ENCODE measurements around the gene SLC4A1.

DNA sequence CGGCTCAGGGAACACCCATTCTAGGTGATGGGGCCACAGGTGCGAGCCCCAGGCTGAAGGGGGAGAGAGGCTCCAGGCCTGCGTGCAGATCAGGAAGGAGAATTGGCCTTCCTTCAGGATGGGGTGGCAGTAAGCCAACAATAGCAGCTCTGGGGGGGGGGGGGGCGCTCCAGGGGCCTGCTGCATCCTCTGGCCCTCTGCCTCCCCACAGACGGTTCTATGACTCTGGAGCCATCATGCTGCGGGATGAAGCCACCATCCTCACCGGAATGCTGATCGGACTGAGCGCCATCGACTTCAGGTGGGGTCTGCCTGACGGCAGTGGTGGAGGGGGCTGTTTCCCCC, 46.6 kb upstream of the SLC4A1 start:
- TF ChIP-seq POLR2A (IDR thresholded peaks at IDR 0.05; ENCODE audit: low read length) (no peak), CHD4 (IDR thresholded peaks at IDR 0.05; ENCODE audit: borderline replicate concordance) (no peak)
- TF ChIP-seq, protein P1, sequence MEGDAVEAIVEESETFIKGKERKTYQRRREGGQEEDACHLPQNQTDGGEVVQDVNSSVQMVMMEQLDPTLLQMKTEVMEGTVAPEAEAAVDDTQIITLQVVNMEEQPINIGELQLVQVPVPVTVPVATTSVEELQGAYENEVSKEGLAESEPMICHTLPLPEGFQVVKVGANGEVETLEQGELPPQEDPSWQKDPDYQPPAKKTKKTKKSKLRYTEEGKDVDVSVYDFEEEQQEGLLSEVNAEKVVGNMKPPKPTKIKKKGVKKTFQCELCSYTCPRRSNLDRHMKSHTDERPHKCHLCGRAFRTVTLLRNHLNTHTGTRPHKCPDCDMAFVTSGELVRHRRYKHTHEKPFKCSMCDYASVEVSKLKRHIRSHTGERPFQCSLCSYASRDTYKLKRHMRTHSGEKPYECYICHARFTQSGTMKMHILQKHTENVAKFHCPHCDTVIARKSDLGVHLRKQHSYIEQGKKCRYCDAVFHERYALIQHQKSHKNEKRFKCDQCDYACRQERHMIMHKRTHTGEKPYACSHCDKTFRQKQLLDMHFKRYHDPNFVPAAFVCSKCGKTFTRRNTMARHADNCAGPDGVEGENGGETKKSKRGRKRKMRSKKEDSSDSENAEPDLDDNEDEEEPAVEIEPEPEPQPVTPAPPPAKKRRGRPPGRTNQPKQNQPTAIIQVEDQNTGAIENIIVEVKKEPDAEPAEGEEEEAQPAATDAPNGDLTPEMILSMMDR (IDR thresholded peaks at IDR 0.05), result no peak
